ENCODE measurements around the gene ORC3. TPM values are rescaled to one million over a fixed set of nuclear protein-coding genes. Genes with fewer than 3 reads are reported as not detected.

ORC3 gene
- total and polyA plus RNA-seq, 2 of the 4 experiments (the other 2 are of a cell fraction): 22.3 to 30.6 TPM

DNA sequence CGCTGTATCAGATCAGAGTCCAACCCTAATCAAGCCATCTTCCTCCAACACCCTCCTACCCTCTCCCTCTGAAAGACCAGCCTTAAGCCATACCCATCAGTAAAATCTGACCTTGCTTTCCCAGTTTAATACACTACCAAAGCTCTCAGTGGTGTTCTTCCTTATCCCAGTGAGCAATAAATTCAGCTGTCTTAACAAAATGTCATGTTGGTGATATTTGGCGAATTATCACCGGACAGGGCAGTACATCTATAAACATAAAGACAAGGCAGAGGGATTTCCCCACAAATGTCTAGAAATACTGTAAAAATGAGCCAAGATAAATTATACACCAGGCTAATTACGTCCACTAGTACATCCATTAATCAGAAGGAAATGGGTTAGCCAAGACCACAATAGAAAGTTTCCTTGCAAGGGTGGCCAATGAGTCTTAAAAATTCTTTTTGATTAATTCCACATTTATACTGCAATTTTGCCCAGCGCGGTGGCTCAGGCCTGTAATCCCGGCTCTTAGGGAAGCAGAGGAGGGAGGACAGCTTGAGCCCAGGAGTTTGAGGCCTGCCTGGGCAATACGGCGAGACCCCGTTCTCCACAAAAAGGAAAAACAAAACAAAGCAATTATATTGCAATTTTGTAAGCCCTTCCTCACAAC lies 1.1 kb upstream of the ORC3 start:
- in situ Hi-C loops (cut with MboI; ENCODE audit: low sequenced_read_pairs): no loop called here
- peak overlapping the region; percentile 68 for H3K4ac ChIP-seq (ENCODE audit: low read depth, low read length)
- no peak overlapping the region for H2BK20ac ChIP-seq (ENCODE audit: low read depth, low read length)
- H3K27ac ChIP-seq (ENCODE audit: insufficient read depth, low read length): peak overlapping the region; percentile 89
- peak overlapping the region; percentile 93 for H2AK9ac ChIP-seq (replicated peaks; ENCODE audit: low read depth, low read length, poor library complexity)
- no peak overlapping the region for H2BK15ac ChIP-seq (ENCODE audit: low read depth, low read length)
- DNase-seq: no peak
- H3K4me1 ChIP-seq (ENCODE audit: control insufficient read depth, insufficient read depth, low read length): peaks cover 2% of the 10 kb centered on the region
- peak overlapping the region; percentile 99 for H3K4me2 ChIP-seq (ENCODE audit: low read depth, low read length)
- H3K27me3 ChIP-seq (ENCODE audit: control insufficient read depth, insufficient read depth, low read length): no peaks in the 10 kb centered on the region
- no peaks in the 10 kb centered on the region for H3K9me3 ChIP-seq (ENCODE audit: control insufficient read depth, insufficient read depth, low read length)
- 50% methylated on average over 2 of the region's 10 CpGs; no CpG with 5 or more reads in 1 of the 2 experiments for WGBS, 2 experiments (ENCODE audit: extremely low coverage in 2 of 2, insufficient read length in 1 of 2)
- H4K20me1 ChIP-seq (ENCODE audit: insufficient read depth, low read length): peaks cover 33% of the 10 kb centered on the region
- no peak overlapping the region for H2AK5ac ChIP-seq (ENCODE audit: low read depth, low read length)
- H3K4me3 ChIP-seq (ENCODE audit: insufficient read depth, low read depth, low read length): peak overlapping the region; percentile 77
- no peak overlapping the region for H2AFZ ChIP-seq (replicated peaks; ENCODE audit: low read length, poor library complexity)
- peaks cover 23 to 56% of the 10 kb centered on the region in 2 experiments for H3K79me1 ChIP-seq (ENCODE audit: low read depth in 1 of 2, low read length in 2 of 2)
- BruUV-seq (replicated peaks): no TSS peak
- peak overlapping the region; percentile 63 to 92 for H4K8ac ChIP-seq (ENCODE audit: low read depth in 2 of 2, low read length in 2 of 2)
- intact Hi-C loops (cut with micrococcal nuclease): loop anchor here (2.0 to 5.0 kb wide), 3 partner anchors 37 to 116 kb away; partner anchors contain the start of gene SLC35A1
- peak overlapping the region; percentile 63 for H3K23ac ChIP-seq (ENCODE audit: low read depth, low read length)
- peak overlapping the region; percentile 76 for H4K91ac ChIP-seq (ENCODE audit: insufficient read depth, low read depth, low read length)
- H4K5ac ChIP-seq (ENCODE audit: low read depth, low read length): peak overlapping the region; percentile 66; the same call in 1 of the 2 replicates
- dilution Hi-C loops (cut with HindIII; ENCODE audit: low sequenced_read_pairs, unreplicated experiment): no loop called here
- peak overlapping the region; percentile 64 for H2BK5ac ChIP-seq (ENCODE audit: low read depth, low read length, poor library complexity, severe bottlenecking)
- ChIA-PET POLR2A (ENCODE audit: unreplicated experiment) (interaction anchor here (0.6 to 0.7 kb wide), 2 partner anchors 9 to 1137 kb away, joined by 3 to 7 read pairs; no protein-coding TSS in a partner anchor), CTCF (no interaction called here)
- H3K9me1 ChIP-seq (ENCODE audit: insufficient read depth, low read length): peaks cover 3% of the 10 kb centered on the region; the same call in 1 of the 2 replicates
- H3K56ac ChIP-seq (ENCODE audit: extremely low read depth, insufficient read depth, low read length): peak overlapping the region; percentile 87; the same call in 1 of the 2 replicates
- 0 out of 2 replicates have a peak overlapping the region, but pooled peaks have one; percentile 17 for H2BK120ac ChIP-seq (ENCODE audit: low read depth, low read length)
- no peak for ATAC-seq (ENCODE audit: low read depth)
- H3K14ac ChIP-seq (replicated peaks; ENCODE audit: low read depth, low read length): peak overlapping the region; percentile 65
- H3K18ac ChIP-seq (ENCODE audit: low read depth, low read length): peak overlapping the region; percentile 44
- H3K9ac ChIP-seq (ENCODE audit: low read depth, low read length): peak overlapping the region; percentile 91
- peaks cover 2% of the 10 kb centered on the region; the same call in 1 of the 2 replicates for H3K36me3 ChIP-seq (ENCODE audit: control insufficient read depth, insufficient read depth, low read length)
- TF ChIP-seq CEBPB (IDR thresholded peaks at IDR 0.05; ENCODE audit: low read depth, low read length): no peak
- TF ChIP-seq MAZ (IDR thresholded peaks at IDR 0.05; ENCODE audit: borderline replicate concordance, low read depth, low read length): no peak
- TF ChIP-seq, protein P1, sequence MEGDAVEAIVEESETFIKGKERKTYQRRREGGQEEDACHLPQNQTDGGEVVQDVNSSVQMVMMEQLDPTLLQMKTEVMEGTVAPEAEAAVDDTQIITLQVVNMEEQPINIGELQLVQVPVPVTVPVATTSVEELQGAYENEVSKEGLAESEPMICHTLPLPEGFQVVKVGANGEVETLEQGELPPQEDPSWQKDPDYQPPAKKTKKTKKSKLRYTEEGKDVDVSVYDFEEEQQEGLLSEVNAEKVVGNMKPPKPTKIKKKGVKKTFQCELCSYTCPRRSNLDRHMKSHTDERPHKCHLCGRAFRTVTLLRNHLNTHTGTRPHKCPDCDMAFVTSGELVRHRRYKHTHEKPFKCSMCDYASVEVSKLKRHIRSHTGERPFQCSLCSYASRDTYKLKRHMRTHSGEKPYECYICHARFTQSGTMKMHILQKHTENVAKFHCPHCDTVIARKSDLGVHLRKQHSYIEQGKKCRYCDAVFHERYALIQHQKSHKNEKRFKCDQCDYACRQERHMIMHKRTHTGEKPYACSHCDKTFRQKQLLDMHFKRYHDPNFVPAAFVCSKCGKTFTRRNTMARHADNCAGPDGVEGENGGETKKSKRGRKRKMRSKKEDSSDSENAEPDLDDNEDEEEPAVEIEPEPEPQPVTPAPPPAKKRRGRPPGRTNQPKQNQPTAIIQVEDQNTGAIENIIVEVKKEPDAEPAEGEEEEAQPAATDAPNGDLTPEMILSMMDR (conservative IDR thresholded peaks at IDR 0.05; ENCODE audit: low read depth, low read length): no peak
- TF ChIP-seq SMC3 (IDR thresholded peaks at IDR 0.05; ENCODE audit: low read depth, low read length): no peak
- no peak for TF ChIP-seq CHD1 (IDR thresholded peaks at IDR 0.05; ENCODE audit: low read depth, low read length)
- no peak for TF ChIP-seq NFE2L2 (IDR thresholded peaks at IDR 0.05; ENCODE audit: low read depth, low read length)
- TF ChIP-seq RFX5 (IDR thresholded peaks at IDR 0.05; ENCODE audit: low read depth, low read length): no peak
- TF ChIP-seq MXI1 (IDR thresholded peaks at IDR 0.05; ENCODE audit: borderline replicate concordance, low read depth, low read length): no peak
- no peak for TF ChIP-seq MAFK (IDR thresholded peaks at IDR 0.05; ENCODE audit: low read depth, low read length)
- TF ChIP-seq RCOR1 (IDR thresholded peaks at IDR 0.05; ENCODE audit: insufficient replicate concordance, low read length): no peak
- no peak for TF ChIP-seq RAD21 (IDR thresholded peaks at IDR 0.05; ENCODE audit: low read length)
- TF ChIP-seq, protein P2, sequence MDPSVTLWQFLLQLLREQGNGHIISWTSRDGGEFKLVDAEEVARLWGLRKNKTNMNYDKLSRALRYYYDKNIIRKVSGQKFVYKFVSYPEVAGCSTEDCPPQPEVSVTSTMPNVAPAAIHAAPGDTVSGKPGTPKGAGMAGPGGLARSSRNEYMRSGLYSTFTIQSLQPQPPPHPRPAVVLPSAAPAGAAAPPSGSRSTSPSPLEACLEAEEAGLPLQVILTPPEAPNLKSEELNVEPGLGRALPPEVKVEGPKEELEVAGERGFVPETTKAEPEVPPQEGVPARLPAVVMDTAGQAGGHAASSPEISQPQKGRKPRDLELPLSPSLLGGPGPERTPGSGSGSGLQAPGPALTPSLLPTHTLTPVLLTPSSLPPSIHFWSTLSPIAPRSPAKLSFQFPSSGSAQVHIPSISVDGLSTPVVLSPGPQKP (IDR thresholded peaks at IDR 0.05; ENCODE audit: borderline replicate concordance, low read depth, low read length): no peak
- TF ChIP-seq, protein P3, sequence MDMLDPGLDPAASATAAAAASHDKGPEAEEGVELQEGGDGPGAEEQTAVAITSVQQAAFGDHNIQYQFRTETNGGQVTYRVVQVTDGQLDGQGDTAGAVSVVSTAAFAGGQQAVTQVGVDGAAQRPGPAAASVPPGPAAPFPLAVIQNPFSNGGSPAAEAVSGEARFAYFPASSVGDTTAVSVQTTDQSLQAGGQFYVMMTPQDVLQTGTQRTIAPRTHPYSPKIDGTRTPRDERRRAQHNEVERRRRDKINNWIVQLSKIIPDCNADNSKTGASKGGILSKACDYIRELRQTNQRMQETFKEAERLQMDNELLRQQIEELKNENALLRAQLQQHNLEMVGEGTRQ (IDR thresholded peaks at IDR 0.05; ENCODE audit: low read depth, low read length): no peak
- TF ChIP-seq BHLHE40 (IDR thresholded peaks at IDR 0.05; ENCODE audit: low read depth, low read length): no peak
- no peak for TF ChIP-seq POLR2A (IDR thresholded peaks at IDR 0.05; ENCODE audit: low read depth, low read length)

All from IMR-90 (cell line).